Measurements from ENCODE around the gene HSPA12B. TPM values are rescaled to one million over a fixed set of nuclear protein-coding genes. Genes with fewer than 3 reads are reported as not detected.

HSPA12B gene
- polyA plus RNA-seq, 1 of the 3 experiments (the other 2 are of a cell fraction) = 0.46 TPM

GRCh38 chr20:3724356-3724755 is 8.1 kb upstream of the HSPA12B start (continued):
- TF ChIP-seq EZH2phosphoT487 (IDR thresholded peaks at IDR 0.05; ENCODE audit: borderline replicate concordance, low read depth) (no peak), RAD21 (IDR thresholded peaks at IDR 0.05; ENCODE audit: low read length) (no peak)

- no peaks in the 10 kb centered on the region; a peak in 1 of 4 replicates for H3K4me1 ChIP-seq (ENCODE audit: control insufficient read depth in 1 of 2, insufficient read depth in 2 of 2, low read depth in 1 of 2, low read length in 1 of 2)
- no peaks in the 10 kb centered on the region for H4K20me1 ChIP-seq (ENCODE audit: insufficient read depth)
- H2AFZ ChIP-seq (ENCODE audit: low read depth) = no peak overlapping the region
- no peak overlapping the region for H3K9ac ChIP-seq
- H3K79me2 ChIP-seq (ENCODE audit: insufficient read depth) = no peaks in the 10 kb centered on the region
- H3K27ac ChIP-seq (ENCODE audit: low read depth in 2 of 2, low read length in 1 of 2) = no peak overlapping the region
- no peak overlapping the region for H3K4me3 ChIP-seq (ENCODE audit: low read depth in 2 of 2, low read length in 1 of 2)
- no peaks in the 10 kb centered on the region for H3K36me3 ChIP-seq (replicated peaks in 1 of 2; ENCODE audit: control insufficient read depth in 1 of 2, insufficient read depth in 2 of 2, low read length in 1 of 2)
- peak overlapping the region; percentile 71; the same call in 1 of the 2 replicates for H3K4me2 ChIP-seq
- no peak for TF ChIP-seq YY1 (IDR thresholded peaks at IDR 0.05; ENCODE audit: low read depth)
- no peak for TF ChIP-seq RCOR1 (IDR thresholded peaks at IDR 0.05; ENCODE audit: low read length)
- no peak for TF ChIP-seq GATA2 (CRISPR knock-in tag; IDR thresholded peaks at IDR 0.05)
- TF ChIP-seq PBX3 (IDR thresholded peaks at IDR 0.05) = no peak
- TF ChIP-seq, protein P1, sequence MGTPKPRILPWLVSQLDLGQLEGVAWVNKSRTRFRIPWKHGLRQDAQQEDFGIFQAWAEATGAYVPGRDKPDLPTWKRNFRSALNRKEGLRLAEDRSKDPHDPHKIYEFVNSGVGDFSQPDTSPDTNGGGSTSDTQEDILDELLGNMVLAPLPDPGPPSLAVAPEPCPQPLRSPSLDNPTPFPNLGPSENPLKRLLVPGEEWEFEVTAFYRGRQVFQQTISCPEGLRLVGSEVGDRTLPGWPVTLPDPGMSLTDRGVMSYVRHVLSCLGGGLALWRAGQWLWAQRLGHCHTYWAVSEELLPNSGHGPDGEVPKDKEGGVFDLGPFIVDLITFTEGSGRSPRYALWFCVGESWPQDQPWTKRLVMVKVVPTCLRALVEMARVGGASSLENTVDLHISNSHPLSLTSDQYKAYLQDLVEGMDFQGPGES (IDR thresholded peaks at IDR 0.05; ENCODE audit: low read depth, low read length) = no peak
- TF ChIP-seq SIN3A (IDR thresholded peaks at IDR 0.05; ENCODE audit: borderline replicate concordance, low read depth, low read length) = no peak
- TF ChIP-seq FOXJ3 (CRISPR knock-in tag; IDR thresholded peaks at IDR 0.05) = no peak
- no peak for TF ChIP-seq RAD21 (IDR thresholded peaks at IDR 0.05; ENCODE audit: low read length)
- no peak for TF ChIP-seq EZH2phosphoT487 (IDR thresholded peaks at IDR 0.05; ENCODE audit: borderline replicate concordance, low read depth)
- TF ChIP-seq MEF2A (IDR thresholded peaks at IDR 0.05; ENCODE audit: borderline replicate concordance, low read depth) = no peak
- H3K9me3 ChIP-seq = no peaks in the 10 kb centered on the region
- H3K9me2 ChIP-seq = no peaks in the 10 kb centered on the region
- CTCF ChIA-PET = interaction anchor here (1.2 to 4.7 kb wide), 6 partner anchors 14 to 50 kb away, joined by 3 to 20 read pairs (median 8); partner anchors contain the start of gene SIGLEC1
- no peak for DNase-seq
- WGBS (ENCODE audit: low lambda C conversion rate) = 44% methylated on average over 11 of the region's 11 CpGs
- H3F3A ChIP-seq (replicated peaks; ENCODE audit: insufficient read depth) = no peaks in the 10 kb centered on the region
- peaks cover 40% of the 10 kb centered on the region for H3K27me3 ChIP-seq (ENCODE audit: insufficient read depth)
- POLR2A ChIA-PET = no interaction called here
These were observed 5.0 kb upstream of the HSPA12B start for GRCh38 chr20:3727401-3728021.

GRCh38 chr20:3728354-3728753 is 4.1 kb upstream of the HSPA12B start:
- CTCF ChIA-PET = interaction anchor here (1.5 to 4.7 kb wide), 5 partner anchors 17 to 51 kb away, joined by 5 to 20 read pairs (median 9); no protein-coding TSS in a partner anchor
- no peak overlapping the region for H3K27ac ChIP-seq (ENCODE audit: low read depth in 2 of 2, low read length in 1 of 2)
- no peaks in the 10 kb centered on the region for H3K36me3 ChIP-seq (replicated peaks in 1 of 2; ENCODE audit: control insufficient read depth in 1 of 2, insufficient read depth in 2 of 2, low read length in 1 of 2)
- H3K4me1 ChIP-seq (ENCODE audit: control insufficient read depth in 1 of 2, insufficient read depth in 2 of 2, low read depth in 1 of 2, low read length in 1 of 2) = no peaks in the 10 kb centered on the region; a peak in 1 of 4 replicates
- no peak for DNase-seq
- H3F3A ChIP-seq (replicated peaks; ENCODE audit: insufficient read depth) = no peaks in the 10 kb centered on the region
- no peaks in the 10 kb centered on the region for H3K9me2 ChIP-seq
- TF ChIP-seq CHD2 (IDR thresholded peaks at IDR 0.05; ENCODE audit: low read length, partially characterized antibody) (no peak), SMC3 (IDR thresholded peaks at IDR 0.05; ENCODE audit: low read depth, low read length) (no peak), MEF2A (IDR thresholded peaks at IDR 0.05; ENCODE audit: borderline replicate concordance, low read depth) (no peak), FOXM1 (IDR thresholded peaks at IDR 0.05; ENCODE audit: low read depth) (no peak), POLR2AphosphoS5 (IDR thresholded peaks at IDR 0.05; ENCODE audit: low read depth, low read length) (no peak)
- TF ChIP-seq, protein P1 (IDR thresholded peaks at IDR 0.05; ENCODE audit: low read depth, low read length) = no peak
- H3K9me3 ChIP-seq = no peaks in the 10 kb centered on the region
- no peaks in the 10 kb centered on the region for H4K20me1 ChIP-seq (ENCODE audit: insufficient read depth)
- no peak overlapping the region for H3K4me3 ChIP-seq (ENCODE audit: low read depth in 2 of 2, low read length in 1 of 2)
- H2AFZ ChIP-seq (ENCODE audit: low read depth) = no peak overlapping the region
- POLR2A ChIA-PET = no interaction called here
- H3K79me2 ChIP-seq (ENCODE audit: insufficient read depth) = no peaks in the 10 kb centered on the region
- H3K4me2 ChIP-seq = no peak overlapping the region
- peaks cover 40% of the 10 kb centered on the region for H3K27me3 ChIP-seq (ENCODE audit: insufficient read depth)
- WGBS (ENCODE audit: low lambda C conversion rate) = 43% methylated on average over 5 of the region's 5 CpGs
- H3K9ac ChIP-seq = no peak overlapping the region
